ENCODE measurements around the gene CNOT9.

GRCh38 chr2:218569661-218570500 is 1.2 kb downstream of the CNOT9 start:
- TF ChIP-seq CTCF (conservative IDR thresholded peaks at IDR 0.05) (no peak), EZH2 (IDR thresholded peaks at IDR 0.05; ENCODE audit: low read depth) (no peak)

Measured in PC-9 (cell line).